RCC 7860 (cell line): ENCODE results near the gene MGAT5B.

Experiments used
- DNase-seq: peaks from one replicate; pipeline ENCODE4 v3.0.0-alpha.2; 2015; ENCODE audit warnings: low spot score
- FAIRE-seq: peaks from 2 replicates; lab custom pipeline; 2012; peaks lifted over from hg19 to GRCh38; lab: Jason Lieb, UNC

MGAT5B gene

DNA sequence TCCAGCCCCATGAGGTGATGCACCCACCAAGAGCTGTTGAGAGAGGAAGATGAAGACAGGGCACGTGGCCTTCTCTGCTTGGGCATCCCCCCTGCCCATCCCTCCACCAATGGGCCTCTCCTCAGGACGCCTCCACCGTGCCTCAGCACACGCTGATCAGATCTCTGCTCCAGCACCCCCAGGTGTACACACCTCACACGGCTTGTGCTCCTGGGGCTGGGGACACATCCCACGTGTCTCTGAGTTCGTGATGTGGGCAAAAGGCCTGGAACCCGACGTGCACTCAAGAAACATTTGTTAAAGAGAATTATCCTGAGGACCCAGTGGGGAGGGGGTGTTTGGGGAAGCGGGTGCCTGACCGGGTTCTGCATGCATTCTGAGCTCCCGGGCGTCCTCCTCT lies 55.3 kb downstream of the MGAT5B start:
- no peak for FAIRE-seq
- no peak for DNase-seq

DNA sequence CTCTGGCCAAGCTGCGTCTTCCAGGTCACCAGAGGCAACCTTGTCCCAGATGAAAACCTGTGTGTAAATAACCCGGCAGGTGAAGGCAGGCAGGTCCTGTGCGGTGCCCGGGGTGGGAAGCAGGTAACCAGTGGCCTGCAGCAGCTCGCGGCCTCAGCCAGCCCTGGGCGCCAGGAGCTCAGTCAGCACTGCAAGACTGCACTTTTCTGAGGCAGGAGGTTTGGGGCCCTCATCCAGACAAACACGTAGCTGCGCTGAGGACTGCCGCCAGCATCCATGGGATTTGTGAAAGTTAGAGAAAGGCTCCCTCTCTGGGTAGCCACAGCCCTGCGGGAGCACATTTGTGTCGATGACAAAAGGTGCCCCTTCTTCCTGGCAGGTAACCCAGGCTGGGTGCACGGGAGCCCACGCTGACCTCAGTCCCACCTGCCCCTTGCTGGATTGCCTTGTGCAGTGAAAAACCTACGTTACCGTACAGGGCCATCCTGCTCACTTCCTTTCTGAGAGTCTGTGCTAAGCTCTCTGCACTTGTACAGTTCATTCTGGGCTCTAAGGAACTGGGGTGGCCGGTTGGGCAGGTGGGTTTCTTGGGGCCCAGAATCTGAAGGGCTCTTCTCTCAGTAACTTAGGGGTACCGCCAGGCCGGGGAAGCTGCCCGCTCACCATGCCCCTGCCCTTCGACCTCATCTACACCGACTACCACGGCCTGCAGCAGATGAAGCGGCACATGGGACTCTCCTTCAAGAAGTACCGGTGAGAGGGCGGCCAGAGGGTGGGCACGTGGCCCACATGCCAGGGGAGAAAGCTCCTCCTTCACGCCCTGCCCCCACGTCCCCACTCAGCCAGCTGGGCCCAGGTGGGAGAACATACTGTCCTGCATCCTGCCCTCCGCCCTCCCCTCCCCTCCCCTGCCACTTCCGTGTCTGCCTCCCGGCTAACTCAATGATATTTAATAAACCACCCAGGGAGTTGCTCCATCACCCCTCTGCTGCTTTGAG lies 56.4 kb downstream of the MGAT5B start:
- FAIRE-seq: no peak
- no peak for DNase-seq

DNA sequence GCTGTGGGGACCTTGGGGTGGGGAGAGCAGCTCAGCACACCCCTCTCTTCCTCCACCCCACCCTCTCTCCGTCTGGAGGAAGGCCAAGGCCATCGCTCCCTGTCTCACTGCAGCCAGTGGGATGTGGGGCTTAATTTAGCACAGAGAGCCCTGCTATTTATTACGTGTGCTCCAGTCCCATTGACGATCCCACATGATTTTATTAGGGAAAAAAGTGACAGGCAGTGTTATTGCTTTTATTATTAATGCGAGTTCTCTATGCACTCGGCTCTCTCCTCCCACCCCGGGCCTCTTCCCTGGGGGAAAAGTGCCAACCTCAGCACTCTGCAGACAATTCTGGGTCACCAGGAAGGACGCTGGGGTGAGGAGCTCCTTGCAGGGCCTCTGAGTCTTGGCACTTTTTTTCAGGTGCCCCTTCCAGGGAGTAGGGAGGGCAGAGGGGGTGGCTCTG lies 57.3 kb downstream of the MGAT5B start:
- DNase-seq (no peak), FAIRE-seq (no peak)

DNA sequence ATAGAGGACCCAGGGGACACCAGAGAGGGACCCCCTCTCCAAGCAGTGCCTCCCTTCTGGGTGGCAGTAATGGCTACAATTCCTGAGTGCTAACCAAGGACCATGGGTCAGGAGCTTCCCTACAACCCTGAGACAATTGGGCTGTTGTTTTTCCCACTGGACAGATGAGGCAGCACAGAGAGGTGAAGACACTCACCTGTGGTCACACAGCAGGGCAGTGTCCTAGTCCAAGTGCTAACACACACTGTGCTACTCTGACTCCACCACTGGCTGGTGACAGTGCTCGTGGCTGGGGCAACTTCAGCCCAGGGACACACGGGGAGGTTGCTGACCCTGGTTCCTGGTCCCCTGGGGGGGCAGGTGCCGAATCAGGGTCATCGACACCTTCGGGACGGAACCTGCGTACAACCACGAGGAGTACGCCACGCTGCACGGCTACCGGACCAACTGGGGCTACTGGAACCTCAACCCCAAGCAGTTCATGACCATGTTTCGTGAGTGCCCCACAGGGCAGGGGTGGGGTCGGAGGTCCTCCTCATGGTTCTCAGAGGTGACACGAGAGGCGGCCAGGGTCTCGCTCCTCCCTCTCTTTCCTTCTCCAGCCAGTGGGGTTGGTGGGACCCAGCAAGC lies 58.1 kb downstream of the MGAT5B start:
- no peak for DNase-seq
- no peak for FAIRE-seq

DNA sequence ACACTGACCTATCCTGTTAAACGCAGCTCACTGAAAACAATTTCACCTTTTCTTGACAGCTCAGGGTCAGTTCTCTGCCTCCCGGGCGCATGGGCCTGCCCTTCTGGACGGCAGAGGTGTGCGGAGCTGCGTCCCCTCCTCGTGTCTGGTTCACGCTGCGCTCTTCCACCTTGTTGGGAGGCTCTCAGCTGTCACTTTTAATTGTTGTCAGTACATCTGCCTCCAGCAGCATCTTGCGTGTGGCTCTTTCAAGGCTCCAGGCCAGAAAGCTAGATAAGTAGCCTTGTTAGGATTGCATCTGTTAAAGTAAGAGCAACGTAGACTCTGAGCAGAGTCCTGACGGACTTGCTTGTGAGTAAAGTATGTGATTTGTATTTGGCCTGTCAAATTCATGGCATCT lies 59.4 kb downstream of the MGAT5B start:
- FAIRE-seq (no peak), DNase-seq (no peak)

DNA sequence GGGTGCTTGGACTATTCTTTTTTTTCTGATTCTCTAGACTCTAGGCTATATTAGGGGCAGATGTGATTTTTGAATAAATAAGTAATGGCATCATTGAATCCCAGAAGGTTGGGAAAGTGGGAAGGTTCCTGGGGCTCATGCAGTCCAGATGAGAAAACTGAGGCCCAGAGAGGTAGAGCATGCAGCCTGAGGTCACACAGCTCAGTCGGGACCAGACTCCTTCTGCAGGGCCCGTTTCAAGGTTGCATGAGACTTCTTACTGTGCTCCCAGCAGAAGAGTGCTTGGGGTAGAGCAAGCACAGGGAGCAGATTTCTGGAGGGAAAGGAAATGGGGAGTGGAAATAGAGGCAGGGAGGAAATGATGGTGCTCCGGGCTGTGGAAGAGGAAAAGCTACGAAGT lies 59.8 kb downstream of the MGAT5B start:
- FAIRE-seq (no peak), DNase-seq (no peak)

DNA sequence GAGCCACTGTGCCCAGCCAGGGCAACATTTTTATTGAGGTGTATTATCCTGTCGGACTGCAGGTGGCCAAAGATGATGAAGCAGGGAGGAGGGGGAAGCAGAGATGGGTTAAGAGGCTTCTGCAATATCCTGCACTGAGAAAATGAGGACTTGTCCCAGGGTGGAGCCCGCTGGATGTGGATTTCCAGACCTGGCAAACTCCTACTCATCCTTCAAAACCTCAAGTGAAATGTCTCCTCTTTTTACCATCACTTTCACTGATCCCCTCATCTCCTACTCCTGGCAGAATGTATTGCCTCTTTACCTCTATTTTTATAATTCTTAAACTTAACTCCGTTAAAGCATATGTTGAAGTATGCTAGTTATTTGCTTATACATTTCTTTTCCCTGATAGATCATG lies 60.9 kb downstream of the MGAT5B start:
- no peak for FAIRE-seq
- DNase-seq: no peak

DNA sequence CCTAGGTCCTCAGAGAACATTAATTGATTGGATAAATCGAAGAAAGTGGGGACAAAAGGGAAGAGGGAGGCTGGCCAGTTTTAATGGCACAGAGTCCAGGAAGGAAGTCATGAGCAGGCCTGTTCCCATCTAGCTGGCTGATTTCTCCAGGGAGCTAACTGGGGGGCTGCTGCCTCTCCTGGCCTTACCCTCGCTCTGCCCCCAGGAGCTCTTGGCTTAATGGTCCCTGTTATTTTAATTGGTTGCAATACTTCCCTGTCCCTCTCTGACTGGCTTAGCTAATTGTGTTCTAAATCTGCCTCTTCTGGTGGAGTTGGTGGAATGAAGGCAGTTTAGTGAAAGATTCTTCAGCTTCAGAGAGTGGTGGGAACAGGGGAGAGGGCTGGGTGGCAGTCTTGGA lies 61.4 kb downstream of the MGAT5B start:
- FAIRE-seq: no peak
- DNase-seq: no peak

DNA sequence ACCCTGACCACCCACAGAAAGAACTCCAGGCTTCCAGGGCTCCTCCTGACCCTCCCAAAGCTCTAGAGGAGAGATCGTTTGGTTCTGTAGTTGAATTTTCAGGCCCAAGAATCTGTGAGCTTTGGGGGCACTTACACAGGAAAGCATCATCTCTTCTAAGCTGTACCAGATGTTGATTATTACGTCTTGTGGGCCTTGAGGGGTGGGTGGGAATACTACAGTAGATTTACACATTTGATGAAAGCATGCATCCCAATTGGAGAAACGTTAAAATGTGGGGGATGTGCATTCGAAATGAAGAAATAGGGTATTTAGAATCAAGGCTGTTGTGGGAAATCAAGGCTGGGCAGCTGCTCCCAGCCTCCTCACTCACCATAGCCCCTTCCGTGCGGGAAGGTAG lies 61.9 kb downstream of the MGAT5B start:
- DNase-seq: no peak
- FAIRE-seq: no peak

DNA sequence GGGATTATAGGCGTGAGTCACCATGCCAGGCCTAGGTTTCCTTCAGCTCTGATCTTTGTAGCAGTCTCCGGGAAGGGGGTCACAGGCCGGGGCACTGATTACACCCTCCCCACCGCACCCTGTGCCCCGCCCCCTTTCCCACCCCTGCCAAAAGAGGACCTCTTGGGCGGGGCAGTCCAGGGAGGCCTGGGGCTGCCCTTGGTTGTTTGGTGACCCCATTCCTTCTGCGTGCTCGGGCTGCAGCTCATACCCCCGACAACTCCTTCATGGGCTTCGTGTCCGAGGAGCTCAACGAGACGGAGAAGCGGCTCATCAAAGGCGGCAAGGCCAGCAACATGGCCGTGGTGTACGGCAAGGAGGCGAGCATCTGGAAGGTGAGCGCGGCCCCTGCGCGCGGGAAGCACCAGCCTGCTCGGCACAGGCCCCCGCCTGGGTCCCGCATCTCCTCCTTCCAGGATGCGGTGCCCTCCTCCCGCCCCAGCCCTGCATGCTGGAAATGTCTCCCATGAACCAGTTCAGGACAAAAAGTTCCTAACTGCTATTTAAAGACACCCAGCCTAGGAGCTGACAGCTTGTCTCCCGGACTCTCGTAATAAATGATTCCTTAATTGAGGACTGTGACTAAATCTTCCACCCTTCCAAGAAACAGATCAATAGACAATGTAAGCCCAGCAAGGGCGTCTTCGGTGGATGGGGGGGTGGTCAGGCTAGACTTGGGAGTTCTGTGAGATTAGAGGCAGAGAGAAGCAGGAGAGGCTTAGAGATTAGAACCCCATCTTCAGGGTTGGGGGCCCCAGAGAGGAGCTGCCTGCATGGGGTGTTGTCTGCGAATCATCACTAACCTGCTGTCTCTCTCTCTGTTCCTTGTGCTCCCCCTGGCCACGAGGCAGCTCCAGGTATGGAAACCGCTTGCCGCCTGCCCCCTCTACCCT lies 64.5 kb downstream of the MGAT5B start:
- DNase-seq (no peak), FAIRE-seq (no peak)

DNA sequence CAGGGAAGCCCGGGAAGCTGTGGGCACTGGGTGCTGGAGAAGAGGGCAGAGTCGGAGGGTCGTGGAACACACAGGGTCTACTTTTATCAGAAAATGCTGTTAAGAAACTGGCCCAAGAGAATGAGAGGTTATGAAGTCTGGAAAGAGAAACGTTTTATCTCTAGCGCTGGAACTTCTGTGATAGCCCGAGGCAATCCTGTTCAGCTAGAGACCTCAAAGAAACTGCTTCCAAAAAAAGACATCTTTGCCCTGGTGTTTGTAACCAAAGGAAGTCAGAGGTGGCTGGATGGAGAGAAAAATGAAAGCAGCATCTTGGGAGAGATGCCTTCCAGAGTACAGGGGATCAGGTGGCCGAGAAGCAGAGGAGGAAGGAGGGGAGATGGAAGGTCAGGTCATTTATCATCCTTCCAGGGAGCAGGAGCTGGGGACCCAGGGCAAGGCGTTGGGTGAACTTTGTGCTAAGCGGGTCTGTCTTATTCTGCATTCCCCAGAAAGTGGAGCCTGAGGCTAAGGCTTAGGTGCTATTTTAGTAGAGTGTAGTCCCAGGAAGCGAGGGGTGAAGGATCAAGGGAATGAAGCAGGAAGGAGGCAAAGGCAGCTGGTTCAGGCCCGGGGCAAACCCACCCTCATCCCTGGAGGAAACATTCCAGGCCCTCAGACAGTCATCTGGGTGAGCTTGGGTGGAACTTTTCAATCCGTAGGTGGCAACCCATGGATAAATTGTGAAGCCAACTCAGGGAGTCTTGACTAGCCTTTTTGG lies 66.5 kb downstream of the MGAT5B start:
- FAIRE-seq (no peak), DNase-seq (no peak)

DNA sequence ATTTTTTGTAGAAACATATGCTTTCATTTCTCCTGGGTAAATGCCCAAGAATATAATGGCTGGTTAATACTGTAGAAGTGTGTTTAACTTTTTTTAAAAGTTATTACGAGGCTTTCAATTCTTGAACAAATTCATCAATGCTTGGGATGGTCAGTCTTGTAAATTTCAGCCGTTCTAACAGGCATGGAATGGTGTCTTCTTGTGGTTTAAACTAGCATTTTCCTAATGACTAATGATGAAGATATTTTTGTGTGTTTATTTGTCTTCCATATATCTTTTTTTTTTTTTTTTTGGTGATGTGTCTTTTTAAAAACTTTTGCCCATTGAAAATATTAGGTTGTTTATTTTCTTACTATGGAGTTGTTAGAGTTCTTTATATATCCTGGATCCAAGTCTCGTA lies 67.1 kb downstream of the MGAT5B start:
- no peak for FAIRE-seq
- no peak for DNase-seq

DNA sequence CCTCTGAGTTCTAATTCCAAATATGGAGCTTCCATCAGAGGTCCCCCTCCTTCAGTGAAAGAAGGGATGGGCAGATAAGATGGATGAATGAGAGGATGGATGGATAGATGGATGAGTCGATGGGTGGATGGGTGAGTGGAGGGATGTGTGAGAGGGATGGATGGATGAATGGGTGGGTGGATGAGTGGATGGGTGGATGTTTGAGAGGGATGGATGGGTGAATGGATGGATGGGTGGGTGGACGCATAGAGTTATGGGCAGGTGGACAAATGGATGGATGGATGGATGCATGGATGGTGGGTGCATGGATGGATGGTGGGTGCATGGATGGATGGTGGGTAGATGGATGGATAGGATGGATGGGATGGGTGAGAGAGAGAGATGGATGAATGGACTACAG lies 69.0 kb downstream of the MGAT5B start:
- DNase-seq (no peak), FAIRE-seq (no peak)

DNA sequence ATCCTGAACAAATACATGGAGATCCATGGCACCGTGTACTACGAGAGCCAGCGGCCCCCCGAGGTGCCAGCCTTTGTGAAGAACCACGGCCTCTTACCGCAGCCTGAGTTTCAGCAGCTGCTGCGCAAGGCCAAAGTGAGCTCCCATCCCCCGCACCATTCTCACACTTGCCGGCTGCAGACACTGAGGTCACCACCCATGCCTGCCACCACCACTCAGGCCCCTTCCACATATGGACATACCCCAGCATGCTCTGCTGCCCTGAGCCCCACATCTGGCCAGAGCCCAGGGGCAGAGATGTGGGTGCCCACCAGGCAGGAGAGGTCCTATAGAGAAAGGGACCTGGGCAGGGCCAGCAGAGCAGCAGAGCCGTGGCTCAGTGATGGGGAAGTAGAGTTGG lies 69.8 kb downstream of the MGAT5B start:
- DNase-seq: no peak

DNA sequence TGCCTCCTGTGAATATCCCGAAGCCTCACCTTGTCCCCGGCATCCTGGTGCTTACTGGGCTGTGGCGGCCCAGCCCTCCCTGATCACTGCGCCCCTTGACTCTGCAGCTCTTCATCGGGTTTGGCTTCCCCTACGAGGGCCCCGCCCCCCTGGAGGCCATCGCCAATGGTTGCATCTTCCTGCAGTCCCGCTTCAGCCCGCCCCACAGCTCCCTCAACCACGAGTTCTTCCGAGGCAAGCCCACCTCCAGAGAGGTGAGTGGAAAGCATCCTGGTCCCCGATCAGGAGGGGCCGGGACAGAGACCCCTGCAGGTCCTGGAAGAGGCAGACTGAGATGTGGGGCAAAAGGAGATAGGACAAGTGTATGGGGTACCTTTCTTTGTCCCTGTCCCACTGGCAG lies 72.1 kb downstream of the MGAT5B start:
- FAIRE-seq (no peak), DNase-seq (no peak)

More for the DNA sequence above, 69.8 kb downstream of the MGAT5B start:
- no peak for FAIRE-seq

DNA sequence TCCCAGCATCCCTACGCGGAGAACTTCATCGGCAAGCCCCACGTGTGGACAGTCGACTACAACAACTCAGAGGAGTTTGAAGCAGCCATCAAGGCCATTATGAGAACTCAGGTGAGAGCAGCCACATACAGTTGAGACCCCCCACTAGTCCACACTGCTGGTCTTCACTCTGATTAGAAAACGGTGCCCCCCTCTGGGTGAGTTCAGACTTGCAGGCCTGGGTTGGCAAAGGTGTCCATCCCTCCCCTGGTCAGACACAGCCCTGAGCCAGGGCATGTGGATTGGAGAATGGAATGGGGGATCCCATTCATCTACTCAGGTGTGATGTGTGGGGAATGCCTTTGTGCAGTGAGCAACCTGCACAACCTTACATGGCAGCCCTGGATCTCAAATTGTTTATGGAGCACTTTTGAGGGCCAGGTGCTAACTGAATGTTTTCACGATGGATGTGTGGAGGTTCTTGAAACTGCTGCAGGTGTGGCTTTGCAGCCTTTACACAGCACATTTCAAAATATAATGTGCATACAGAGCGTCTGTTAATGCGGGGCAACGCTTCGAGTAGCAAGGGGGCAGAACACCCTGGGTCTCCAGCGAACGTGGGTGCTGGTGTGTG lies 72.6 kb downstream of the MGAT5B start:
- FAIRE-seq: no peak
- DNase-seq: no peak

DNA sequence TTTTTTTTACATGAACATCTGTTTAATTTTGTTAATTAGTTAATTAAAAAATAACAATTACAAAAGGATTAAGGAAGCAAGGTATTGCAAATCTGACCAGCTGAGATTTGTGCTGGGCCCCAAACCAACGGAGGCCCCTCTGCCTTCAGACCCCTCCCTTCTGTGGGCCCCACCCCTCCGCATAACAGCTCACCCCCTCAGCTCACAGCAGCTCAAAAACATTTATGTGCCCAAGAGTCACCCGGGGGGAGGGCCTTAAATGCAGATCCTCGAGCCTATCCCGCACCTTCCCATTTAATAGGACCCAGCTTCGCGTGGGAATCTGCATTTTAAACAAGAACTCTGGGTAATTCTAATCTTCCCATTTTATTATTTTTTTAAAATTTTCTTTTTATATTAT lies 75.0 kb downstream of the MGAT5B start:
- FAIRE-seq: no peak
- DNase-seq: no peak

DNA sequence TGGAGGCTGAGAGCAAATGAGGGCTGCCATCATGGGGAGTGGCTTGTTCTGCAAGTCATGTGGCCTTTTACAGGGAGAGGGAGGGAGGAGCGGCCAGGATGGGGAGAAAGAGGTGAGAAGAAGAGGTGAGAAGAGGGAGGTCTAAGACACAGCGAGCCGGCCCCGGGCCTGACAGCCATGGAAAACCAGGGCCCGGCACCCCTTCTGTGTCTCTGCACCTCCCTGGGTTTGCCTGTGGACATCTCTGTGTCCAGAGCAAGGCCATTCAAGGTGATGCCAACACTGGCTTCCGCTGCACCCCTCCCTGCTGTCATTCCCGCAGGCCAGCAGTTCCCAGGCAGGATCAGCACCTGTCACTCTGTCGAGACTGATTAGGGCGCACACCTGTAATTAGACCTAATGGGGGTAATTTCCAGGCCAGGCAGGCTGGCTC lies 75.6 kb downstream of the MGAT5B start:
- no peak for DNase-seq
- no peak for FAIRE-seq

DNA sequence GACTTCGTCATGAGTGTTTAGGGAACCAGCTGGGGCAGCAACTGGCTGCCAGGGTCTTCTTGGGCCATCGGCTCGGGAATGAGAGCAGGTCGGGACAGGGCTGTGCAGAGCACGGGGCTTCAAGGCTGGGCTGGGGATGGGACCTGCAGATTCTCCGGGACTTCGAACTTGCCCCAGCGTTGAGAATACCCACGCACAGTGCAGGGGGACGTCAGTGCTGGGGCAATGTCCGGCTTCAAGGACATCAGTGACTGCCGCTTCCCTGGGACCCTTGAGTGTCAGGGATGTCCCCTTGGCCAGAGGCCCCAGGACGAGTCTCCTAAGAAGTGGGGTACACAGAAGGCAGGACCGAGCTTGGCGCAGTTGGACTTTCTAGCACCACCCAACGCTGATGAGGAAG lies 76.3 kb downstream of the MGAT5B start:
- DNase-seq (no peak), FAIRE-seq (no peak)
